Stimulated activated CD8-positive, alpha-beta memory T cell treated with anti-CD3 and anti-CD28 coated beads, Interleukin-7, amount 100 ng/mL, for 48 hours (primary cell): Measurements from ENCODE around the gene FCGR3A.

Experiments
- DNase-seq, 2 donors: peaks; one replicate each; pipeline ENCODE4 v3.0.0-alpha.2; 2020; ENCODE audit warnings: low read depth in 1 of 2; ENCODE audit errors: extremely low read depth in 1 of 2

Gene FCGR3A

GRCh38 chr1:161505686-161506085 lies 43.9 kb downstream of the FCGR3A start:
- no peak for DNase-seq

- DNase-seq, result no peak
Measured at GRCh38 chr1:161503394-161503748, 46.2 kb downstream of the FCGR3A start.

- DNase-seq, result no peak
Measured at GRCh38 chr1:161502641-161503393, 46.8 kb downstream of the FCGR3A start.

- DNase-seq, result no peak
Measured at GRCh38 chr1:161502181-161502580, 47.4 kb downstream of the FCGR3A start.

GRCh38 chr1:161501234-161501633 lies 48.4 kb downstream of the FCGR3A start:
- DNase-seq, result no peak

- no peak for DNase-seq
Measured at GRCh38 chr1:161499099-161500039, 50.2 kb downstream of the FCGR3A start.

- no peak for DNase-seq
Measured at GRCh38 chr1:161498646-161499045, 51.0 kb downstream of the FCGR3A start.

GRCh38 chr1:161497961-161498360 lies 51.7 kb downstream of the FCGR3A start:
- no peak for DNase-seq

- DNase-seq, result no peak
Measured at GRCh38 chr1:161495490-161495889, 54.1 kb downstream of the FCGR3A start.

- DNase-seq, result no peak
Measured at GRCh38 chr1:161494091-161494735, 55.4 kb downstream of the FCGR3A start.

GRCh38 chr1:161492827-161493226 lies 56.8 kb downstream of the FCGR3A start:
- no peak for DNase-seq
